RWPE1 (cell line): ENCODE data around the gene TMEM45A.

ENCODE experiments used
- CTCF ChIA-PET: fragments of 350-600 bp; sonication (Branson Sonifier 250); formaldehyde crosslinking; extraction: SDS; loops from one replicate; lab custom pipeline; 2021; lab: Yijun Ruan, JAX
- POLR2A ChIA-PET: fragments of 400-600 bp; formaldehyde crosslinking; extraction: SDS; loops from one replicate; lab custom pipeline; 2020; ENCODE audit warnings: antibody characterized with exemption; ENCODE audit not compliant: low non-redundant PET; lab: Yijun Ruan, JAX
- DNase-seq: peaks from one replicate; pipeline ENCODE4 v3.0.0; 2012; ENCODE audit warnings: low spot score
- H3K27ac ChIP-seq: fragments of 450-650 bp; 2 replicates; pipeline ENCODE4 v1.5.1; 2017
- TF ChIP-seq, protein P1 (sequence below): fragments of 450-650 bp; conservative IDR thresholded peaks from 2 replicates; pipeline ENCODE4 v1.5.1; 2017; ENCODE audit warnings: low read depth, mild to moderate bottlenecking

Gene TMEM45A

DNA sequence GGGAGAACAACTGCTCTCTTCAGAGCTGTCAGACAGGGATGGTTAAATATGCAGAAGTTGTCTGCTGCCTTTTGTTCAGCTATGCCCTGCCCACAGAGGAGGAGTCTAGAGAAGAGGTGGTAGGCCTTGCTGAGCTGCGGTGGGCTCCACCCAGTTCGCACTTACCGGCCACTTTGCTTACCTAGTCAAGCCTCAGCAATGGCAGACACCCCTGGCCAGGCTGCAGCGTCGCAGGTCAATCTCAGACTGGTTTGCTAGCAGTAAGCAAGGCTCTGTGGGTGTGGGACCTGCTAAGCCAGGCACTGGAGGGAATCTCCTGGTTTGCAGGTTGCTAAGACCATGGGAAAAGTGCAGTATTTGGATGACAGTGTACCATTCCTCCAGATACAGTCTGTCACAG, 12.3 kb upstream of the TMEM45A start:
- DNase-seq = no peak
- POLR2A ChIA-PET = no interaction called here
- TF ChIP-seq, protein P1, sequence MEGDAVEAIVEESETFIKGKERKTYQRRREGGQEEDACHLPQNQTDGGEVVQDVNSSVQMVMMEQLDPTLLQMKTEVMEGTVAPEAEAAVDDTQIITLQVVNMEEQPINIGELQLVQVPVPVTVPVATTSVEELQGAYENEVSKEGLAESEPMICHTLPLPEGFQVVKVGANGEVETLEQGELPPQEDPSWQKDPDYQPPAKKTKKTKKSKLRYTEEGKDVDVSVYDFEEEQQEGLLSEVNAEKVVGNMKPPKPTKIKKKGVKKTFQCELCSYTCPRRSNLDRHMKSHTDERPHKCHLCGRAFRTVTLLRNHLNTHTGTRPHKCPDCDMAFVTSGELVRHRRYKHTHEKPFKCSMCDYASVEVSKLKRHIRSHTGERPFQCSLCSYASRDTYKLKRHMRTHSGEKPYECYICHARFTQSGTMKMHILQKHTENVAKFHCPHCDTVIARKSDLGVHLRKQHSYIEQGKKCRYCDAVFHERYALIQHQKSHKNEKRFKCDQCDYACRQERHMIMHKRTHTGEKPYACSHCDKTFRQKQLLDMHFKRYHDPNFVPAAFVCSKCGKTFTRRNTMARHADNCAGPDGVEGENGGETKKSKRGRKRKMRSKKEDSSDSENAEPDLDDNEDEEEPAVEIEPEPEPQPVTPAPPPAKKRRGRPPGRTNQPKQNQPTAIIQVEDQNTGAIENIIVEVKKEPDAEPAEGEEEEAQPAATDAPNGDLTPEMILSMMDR = no peak
- no peak overlapping the region for H3K27ac ChIP-seq
- CTCF ChIA-PET = no interaction called here

DNA sequence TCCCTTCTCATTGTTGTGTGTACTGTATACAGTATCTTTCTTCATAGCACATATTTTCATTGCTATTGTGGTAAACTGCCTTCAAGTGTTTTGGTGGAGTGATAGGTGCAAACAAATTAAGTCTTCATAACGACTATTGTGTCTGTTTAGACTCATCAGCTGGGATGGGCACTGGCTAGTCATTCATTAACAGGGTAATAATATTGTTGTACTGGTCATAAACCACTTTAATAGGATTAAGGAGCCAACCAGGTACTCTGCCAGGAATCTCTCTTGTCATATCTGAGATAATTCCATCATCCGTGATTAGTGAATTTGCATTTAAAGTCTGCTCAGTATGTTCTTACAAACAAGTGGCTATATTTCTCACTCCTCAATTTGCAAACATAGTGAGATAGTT, 10.2 kb upstream of the TMEM45A start:
- ChIA-PET POLR2A (no interaction called here), CTCF (no interaction called here)
- H3K27ac ChIP-seq = no peak overlapping the region
- TF ChIP-seq, protein P1 = no peak
- no peak for DNase-seq

GRCh38 chr3:100483529-100483928, 8.9 kb upstream of the TMEM45A start:
- ChIA-PET CTCF (no interaction called here), POLR2A (no interaction called here)
- H3K27ac ChIP-seq = no peak overlapping the region
- DNase-seq = no peak
- TF ChIP-seq, protein P1 = no peak

DNA sequence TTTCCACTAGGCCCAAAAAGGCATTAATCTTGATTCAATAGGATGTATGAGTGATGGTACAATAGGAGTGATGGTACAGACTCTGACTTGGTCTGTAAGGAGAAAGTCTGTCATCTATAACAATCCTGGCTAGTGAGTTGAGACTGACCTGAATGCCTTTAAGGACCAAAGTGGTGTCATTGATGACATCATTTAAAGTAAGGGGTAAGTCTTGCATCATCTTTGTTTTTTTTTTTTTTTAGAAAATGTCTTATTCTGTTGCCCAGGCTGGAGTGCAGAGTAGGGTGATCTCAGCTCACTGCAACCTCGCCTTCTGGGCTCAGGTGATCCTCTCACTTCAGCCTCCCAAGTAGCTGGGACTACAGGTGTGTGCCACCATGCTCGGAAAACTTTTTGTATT, 5.6 kb upstream of the TMEM45A start:
- ChIA-PET POLR2A (no interaction called here), CTCF (no interaction called here)
- no peak overlapping the region for H3K27ac ChIP-seq
- no peak for DNase-seq
- TF ChIP-seq, protein P1 = no peak

DNA sequence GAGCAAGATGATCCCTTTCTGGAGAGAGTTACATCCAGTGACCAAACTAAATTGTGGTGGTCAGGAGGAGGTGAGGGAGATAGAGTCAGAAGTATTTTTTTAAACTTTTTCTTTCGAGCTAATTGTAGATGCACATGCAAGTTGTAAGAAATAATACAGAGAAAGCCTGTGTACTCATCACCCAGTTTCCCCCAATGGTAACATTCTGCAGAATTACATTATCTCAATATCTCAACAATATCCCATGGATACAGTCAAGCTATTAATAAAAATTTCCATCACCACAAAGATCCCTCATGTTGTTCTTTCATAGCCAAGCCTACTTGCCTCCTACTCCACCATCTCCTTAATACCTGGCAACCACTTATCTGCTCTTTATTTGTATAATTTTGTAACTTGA, 3.3 kb upstream of the TMEM45A start:
- DNase-seq = no peak
- POLR2A ChIA-PET = no interaction called here
- no peak overlapping the region for H3K27ac ChIP-seq
- CTCF ChIA-PET = no interaction called here
- TF ChIP-seq, protein P1 = no peak

DNA sequence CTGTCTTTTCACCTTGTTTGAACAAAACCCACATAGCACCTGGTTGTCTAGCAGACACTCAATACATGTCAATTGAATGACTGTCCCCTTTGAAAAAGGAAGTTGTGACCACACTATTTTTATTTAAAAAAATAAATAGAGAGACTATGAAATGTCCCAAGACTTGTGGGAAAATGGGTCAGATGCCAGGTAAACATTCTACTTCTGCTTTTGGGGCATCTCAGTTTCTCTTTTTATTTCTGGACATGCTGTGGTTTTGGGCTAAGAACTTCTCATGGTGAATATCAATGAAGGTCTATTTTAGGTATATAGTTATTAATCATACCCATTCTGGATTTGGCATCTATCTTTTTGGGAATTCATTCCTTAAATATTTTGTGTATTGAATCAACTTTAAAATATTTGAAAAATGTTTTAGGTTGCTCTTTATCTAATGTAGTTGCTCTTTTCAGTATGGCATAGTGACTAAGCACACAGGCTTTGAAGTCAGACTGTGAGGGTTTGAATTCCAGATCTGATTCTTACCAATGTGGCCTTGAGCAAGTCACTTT, 4.4 kb downstream of the TMEM45A start:
- TF ChIP-seq, protein P1 = no peak
- no peak overlapping the region for H3K27ac ChIP-seq

More for the DNA sequence above, 4.4 kb downstream of the TMEM45A start:
- ChIA-PET POLR2A (no interaction called here), CTCF (no interaction called here)
- DNase-seq = no peak
